Stimulated activated naive CD8-positive, alpha-beta T cell treated with anti-CD3 and anti-CD28 coated beads, Interleukin-15, amount 100 ng/mL, for 72 hours (primary cell): Measurements from ENCODE around the gene TLDC2.
A peak's percentile ranks its signal among the peaks of the same experiment; 100 is the strongest.
"Not testable (repeated sequence)": the region's sequence is repeated elsewhere in the genome, so short reads cannot be mapped to it uniquely, and the experiment has no call there.

Experiments used
- ATAC-seq: fragments of 150-1000 bp; cut with Tn5 transposase; 2 replicates; pipeline ENCODE4 v1.10.0; 2021; ENCODE audit warnings: mild to moderate bottlenecking, moderate library complexity
- DNase-seq, 2 donors: peaks; one replicate each; pipeline ENCODE4 v3.0.0; 2021 to 2022
- H3K27ac Mint-ChIP-seq, 2 donors: one replicate each; pipeline ENCODE4 v1.8.0; 2022; ENCODE audit warnings: mild to moderate bottlenecking in 2 of 2, mixed read lengths in 2 of 2, moderate library complexity in 2 of 2
- H3K27me3 Mint-ChIP-seq: one replicate; pipeline ENCODE4 v1.8.0; 2022; ENCODE audit warnings: mixed read lengths
- H3K4me1 Mint-ChIP-seq: one replicate; pipeline ENCODE4 v1.8.0; 2022; ENCODE audit warnings: mild to moderate bottlenecking, mixed read lengths
- H3K4me3 Mint-ChIP-seq, 2 donors: one replicate each; pipeline ENCODE4 v1.8.0; 2022; ENCODE audit warnings: mild to moderate bottlenecking in 2 of 2, mixed read lengths in 2 of 2, moderate library complexity in 1 of 2
- H3K9me3 Mint-ChIP-seq, 2 donors: one replicate each; pipeline ENCODE4 v1.8.0; 2022; ENCODE audit warnings: mixed read lengths in 2 of 2

The TLDC2 gene

GRCh38 chr20:36876473-36876833 is 515 bp downstream of the TLDC2 start:
- Mint-ChIP-seq H3K9me3 (no peaks in the 10 kb centered on the region), H3K27me3 (no peaks in the 10 kb centered on the region), H3K27ac (no peak overlapping the region), H3K4me1 (peaks cover 18% of the 10 kb centered on the region), H3K4me3 (no peak overlapping the region)
- DNase-seq (no peak), ATAC-seq (no peak)

GRCh38 chr20:36878941-36879340 is 3.0 kb downstream of the TLDC2 start:
- ATAC-seq, result no peak
- DNase-seq, result no peak
- no peaks in the 10 kb centered on the region for H3K9me3 Mint-ChIP-seq
- H3K4me3 Mint-ChIP-seq, result no peak overlapping the region
- no peaks in the 10 kb centered on the region for H3K27me3 Mint-ChIP-seq
- H3K27ac Mint-ChIP-seq, result no peak overlapping the region
- H3K4me1 Mint-ChIP-seq, result peaks cover 20% of the 10 kb centered on the region

GRCh38 chr20:36880741-36881250 is 4.9 kb downstream of the TLDC2 start:
- ATAC-seq (no peak), DNase-seq (no peak)
- Mint-ChIP-seq H3K27ac (peak overlapping the region in 1 of 2 donors; percentile 78), H3K9me3 (no peaks in the 10 kb centered on the region), H3K27me3 (no peaks in the 10 kb centered on the region), H3K4me3 (no peak overlapping the region), H3K4me1 (peaks cover 15% of the 10 kb centered on the region)

- Mint-ChIP-seq H3K27me3 (no peaks in the 10 kb centered on the region), H3K4me3 (no peak overlapping the region), H3K27ac (peak overlapping the region; percentile 49 to 78), H3K4me1 (peaks cover 14% of the 10 kb centered on the region), H3K9me3 (no peaks in the 10 kb centered on the region)
- DNase-seq, result no peak
- no peak for ATAC-seq
Measured at GRCh38 chr20:36881331-36881730, 5.4 kb downstream of the TLDC2 start.

GRCh38 chr20:36881888-36882287 is 6.0 kb downstream of the TLDC2 start:
- Mint-ChIP-seq H3K27ac (no peak overlapping the region), H3K9me3 (no peaks in the 10 kb centered on the region), H3K4me1 (peaks cover 19% of the 10 kb centered on the region), H3K27me3 (no peaks in the 10 kb centered on the region), H3K4me3 (no peak overlapping the region)
- peak; percentile 93 for ATAC-seq
- DNase-seq, result peak in 1 of 2 donors; percentile 24

GRCh38 chr20:36883977-36884535 is 8.1 kb downstream of the TLDC2 start:
- Mint-ChIP-seq H3K4me1 (peaks cover 26% of the 10 kb centered on the region), H3K27me3 (no peaks in the 10 kb centered on the region), H3K9me3 (no peaks in the 10 kb centered on the region), H3K27ac (peak overlapping the region in 1 of 2 donors; percentile 28), H3K4me3 (no peak overlapping the region)
- DNase-seq (no peak), ATAC-seq (no peak)

- Mint-ChIP-seq H3K27ac (no peak overlapping the region), H3K9me3 (no peaks in the 10 kb centered on the region), H3K27me3 (no peaks in the 10 kb centered on the region), H3K4me1 (peaks cover 26% of the 10 kb centered on the region), H3K4me3 (no peak overlapping the region)
- ATAC-seq (no peak), DNase-seq (no peak)
Measured at GRCh38 chr20:36885356-36885755, 9.4 kb downstream of the TLDC2 start.

- Mint-ChIP-seq H3K9me3 (no peaks in the 10 kb centered on the region), H3K27ac (peak overlapping the region in 1 of 2 donors; percentile 65), H3K4me1 (peaks cover 14% of the 10 kb centered on the region)
Measured at GRCh38 chr20:36886859-36887751, 11.2 kb downstream of the TLDC2 start.

GRCh38 chr20:36887752-36888090 is 11.8 kb downstream of the TLDC2 start:
- peaks cover 12% of the 10 kb centered on the region for H3K4me1 Mint-ChIP-seq
- no peaks in the 10 kb centered on the region for H3K9me3 Mint-ChIP-seq
- no peak overlapping the region for H3K4me3 Mint-ChIP-seq
- DNase-seq (no peak), ATAC-seq (no peak)
- peak overlapping the region in 1 of 2 donors; percentile 2 for H3K27ac Mint-ChIP-seq
- no peaks in the 10 kb centered on the region for H3K27me3 Mint-ChIP-seq

More at GRCh38 chr20:36886859-36887751, 11.2 kb downstream of the TLDC2 start:
- DNase-seq (peak; percentile 78 to 82), ATAC-seq (peak; percentile 94)
- Mint-ChIP-seq H3K4me3 (peak overlapping the region in 1 of 2 donors; percentile 8), H3K27me3 (no peaks in the 10 kb centered on the region)

GRCh38 chr20:36888880-36889516 is 13.1 kb downstream of the TLDC2 start:
- H3K27ac Mint-ChIP-seq, result no peak overlapping the region
- no peak for ATAC-seq

GRCh38 chr20:36890586-36890985 is 14.6 kb downstream of the TLDC2 start:
- H3K9me3 Mint-ChIP-seq, result no peaks in the 10 kb centered on the region
- no peak for DNase-seq
- H3K27ac Mint-ChIP-seq, result no peak overlapping the region
- no peak overlapping the region for H3K4me3 Mint-ChIP-seq
- no peak for ATAC-seq
- no peaks in the 10 kb centered on the region for H3K27me3 Mint-ChIP-seq
- peaks cover 12% of the 10 kb centered on the region for H3K4me1 Mint-ChIP-seq

More at GRCh38 chr20:36888880-36889516, 13.1 kb downstream of the TLDC2 start:
- DNase-seq, result no peak
- Mint-ChIP-seq H3K4me1 (peaks cover 12% of the 10 kb centered on the region), H3K9me3 (no peaks in the 10 kb centered on the region), H3K27me3 (no peaks in the 10 kb centered on the region), H3K4me3 (no peak overlapping the region)

- Mint-ChIP-seq H3K27ac (no peak overlapping the region), H3K27me3 (no peaks in the 10 kb centered on the region), H3K9me3 (no peaks in the 10 kb centered on the region), H3K4me3 (no peak overlapping the region), H3K4me1 (peaks cover 12% of the 10 kb centered on the region)
- ATAC-seq (no peak), DNase-seq (no peak)
Measured at GRCh38 chr20:36891211-36891610, 15.3 kb downstream of the TLDC2 start.

- DNase-seq (no peak), ATAC-seq (no peak)
- Mint-ChIP-seq H3K4me1 (no peaks in the 10 kb centered on the region), H3K27ac (peak overlapping the region; percentile 56 to 71), H3K4me3 (no peak overlapping the region), H3K9me3 (no peaks in the 10 kb centered on the region), H3K27me3 (no peaks in the 10 kb centered on the region)
Measured at GRCh38 chr20:36893801-36894200, 17.9 kb downstream of the TLDC2 start.

GRCh38 chr20:36895036-36895435 is 19.1 kb downstream of the TLDC2 start:
- DNase-seq, result no peak
- Mint-ChIP-seq H3K4me1 (no peaks in the 10 kb centered on the region), H3K27ac (peak overlapping the region in 1 of 2 donors; percentile 5), H3K4me3 (no peak overlapping the region), H3K9me3 (no peaks in the 10 kb centered on the region), H3K27me3 (no peaks in the 10 kb centered on the region)
- no peak for ATAC-seq

- H3K27ac Mint-ChIP-seq, result peak overlapping the region; percentile 15 to 82
- peaks cover 18% of the 10 kb centered on the region for H3K4me1 Mint-ChIP-seq
- no peaks in the 10 kb centered on the region for H3K9me3 Mint-ChIP-seq
- ATAC-seq (peak; percentile 63), DNase-seq (no peak)
- H3K27me3 Mint-ChIP-seq, result no peaks in the 10 kb centered on the region
- no peak overlapping the region for H3K4me3 Mint-ChIP-seq
Measured at GRCh38 chr20:36904690-36905089, 28.8 kb downstream of the TLDC2 start.

- H3K27me3 Mint-ChIP-seq, DNase-seq, H3K4me3 Mint-ChIP-seq, ATAC-seq, H3K9me3 Mint-ChIP-seq: not testable (repeated sequence)
- H3K4me1 Mint-ChIP-seq, result peaks cover 18% of the 10 kb centered on the region
- peak overlapping the region in 1 of 2 donors; percentile 82 for H3K27ac Mint-ChIP-seq
Measured at GRCh38 chr20:36905566-36905965, 29.6 kb downstream of the TLDC2 start.
